Endometrium (tissue), 2 donors: Measurements from ENCODE around the gene ARHGAP33.

Experiments
- FAIRE-seq: peaks from 2 replicates; lab custom pipeline; 2012; peaks lifted over from hg19 to GRCh38; lab: Jason Lieb, UNC
- donor health status: control.
- donor health status: control.

ARHGAP33 gene

GRCh38 chr19:35739275-35740107 is 35.9 kb upstream of the ARHGAP33 start:
- no peak for FAIRE-seq

- no peak for FAIRE-seq
These were observed 35.3 kb upstream of the ARHGAP33 start for GRCh38 chr19:35740108-35740422.

GRCh38 chr19:35740423-35741202 is 34.8 kb upstream of the ARHGAP33 start:
- FAIRE-seq: peak; percentile 64

DNA sequence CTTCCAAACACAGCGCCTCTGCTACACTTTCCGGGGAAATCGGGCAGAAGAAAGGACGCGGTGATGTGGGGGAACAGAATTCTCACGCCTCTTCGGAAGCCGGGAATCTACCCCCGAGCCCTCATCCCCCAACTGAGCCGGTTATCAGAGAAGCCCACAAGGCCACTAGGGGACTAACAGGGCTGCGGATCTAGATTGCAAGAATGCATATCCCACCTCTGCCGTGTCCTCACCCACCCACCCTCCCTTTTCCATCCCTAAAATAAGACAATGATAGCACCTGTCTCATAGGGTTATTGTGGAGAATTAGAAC is 34.2 kb upstream of the ARHGAP33 start:
- FAIRE-seq: no peak

- FAIRE-seq: no peak
These were observed 33.1 kb upstream of the ARHGAP33 start, which contains the start of gene IGFLR1 for GRCh38 chr19:35742121-35742724. TSS of gene IGFLR1 (minus strand) at chr19:35742452. CDS start at chr19:35741180, 1,272 bp downstream.

GRCh38 chr19:35743640-35744429 is 31.5 kb upstream of the ARHGAP33 start:
- no peak for FAIRE-seq

- FAIRE-seq: peak; percentile 90
These were observed 30.7 kb upstream of the ARHGAP33 start for GRCh38 chr19:35744430-35745327.

- peak; percentile 96 for FAIRE-seq
These were observed 29.9 kb upstream of the ARHGAP33 start, which contains the start of the genes PSENEN and U2AF1L4 for GRCh38 chr19:35745328-35746086. TSS of gene PSENEN (plus strand) at chr19:35745651. CDS start at chr19:35745931, 280 bp downstream. TSS of gene U2AF1L4 (minus strand) at chr19:35745418. CDS start at chr19:35745391, 27 bp downstream.

DNA sequence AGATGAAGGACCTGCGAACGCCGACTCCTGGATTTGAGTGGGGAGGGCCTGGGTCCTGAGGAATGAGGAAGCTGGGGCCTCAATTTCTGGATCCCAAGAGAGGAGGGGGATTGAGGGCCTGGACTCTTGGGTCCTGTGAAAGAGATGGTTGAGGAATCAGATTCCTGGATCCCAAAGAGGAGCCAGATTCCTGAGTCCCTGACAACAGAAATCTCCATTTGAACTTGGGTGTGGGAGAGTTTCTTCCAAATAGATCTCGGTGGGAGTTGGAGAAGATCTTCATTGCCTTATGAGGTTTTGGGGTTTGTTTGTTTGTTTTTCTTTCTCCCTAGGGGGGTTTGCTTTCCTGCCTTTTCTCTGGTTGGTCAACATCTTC is 29.3 kb upstream of the ARHGAP33 start:
- FAIRE-seq: no peak

DNA sequence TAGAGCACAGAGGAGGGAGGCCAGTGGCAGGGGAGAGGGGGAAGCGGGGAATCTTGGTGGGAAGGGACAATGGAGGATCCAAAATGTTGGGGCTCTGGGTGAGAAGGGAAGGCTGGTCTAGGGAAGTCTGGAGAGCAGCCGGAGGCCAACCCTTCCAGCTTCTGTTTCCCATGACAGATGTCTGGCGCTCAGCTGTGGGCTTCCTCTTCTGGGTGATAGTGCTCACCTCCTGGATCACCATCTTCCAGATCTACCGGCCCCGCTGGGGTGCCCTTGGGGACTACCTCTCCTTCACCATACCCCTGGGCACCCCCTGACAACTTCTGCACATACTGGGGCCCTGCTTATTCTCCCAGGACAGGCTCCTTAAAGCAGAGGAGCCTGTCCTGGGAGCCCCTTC is 28.8 kb upstream of the ARHGAP33 start:
- no peak for FAIRE-seq

- peak; percentile 98 for FAIRE-seq
These were observed 27.0 kb upstream of the ARHGAP33 start, which contains the start of gene LIN37 for GRCh38 chr19:35748106-35749020. TSS of gene LIN37 (plus strand) at chr19:35748576. CDS start at chr19:35748725, 149 bp downstream.

GRCh38 chr19:35750167-35750566 is 25.2 kb upstream of the ARHGAP33 start:
- no peak for FAIRE-seq

DNA sequence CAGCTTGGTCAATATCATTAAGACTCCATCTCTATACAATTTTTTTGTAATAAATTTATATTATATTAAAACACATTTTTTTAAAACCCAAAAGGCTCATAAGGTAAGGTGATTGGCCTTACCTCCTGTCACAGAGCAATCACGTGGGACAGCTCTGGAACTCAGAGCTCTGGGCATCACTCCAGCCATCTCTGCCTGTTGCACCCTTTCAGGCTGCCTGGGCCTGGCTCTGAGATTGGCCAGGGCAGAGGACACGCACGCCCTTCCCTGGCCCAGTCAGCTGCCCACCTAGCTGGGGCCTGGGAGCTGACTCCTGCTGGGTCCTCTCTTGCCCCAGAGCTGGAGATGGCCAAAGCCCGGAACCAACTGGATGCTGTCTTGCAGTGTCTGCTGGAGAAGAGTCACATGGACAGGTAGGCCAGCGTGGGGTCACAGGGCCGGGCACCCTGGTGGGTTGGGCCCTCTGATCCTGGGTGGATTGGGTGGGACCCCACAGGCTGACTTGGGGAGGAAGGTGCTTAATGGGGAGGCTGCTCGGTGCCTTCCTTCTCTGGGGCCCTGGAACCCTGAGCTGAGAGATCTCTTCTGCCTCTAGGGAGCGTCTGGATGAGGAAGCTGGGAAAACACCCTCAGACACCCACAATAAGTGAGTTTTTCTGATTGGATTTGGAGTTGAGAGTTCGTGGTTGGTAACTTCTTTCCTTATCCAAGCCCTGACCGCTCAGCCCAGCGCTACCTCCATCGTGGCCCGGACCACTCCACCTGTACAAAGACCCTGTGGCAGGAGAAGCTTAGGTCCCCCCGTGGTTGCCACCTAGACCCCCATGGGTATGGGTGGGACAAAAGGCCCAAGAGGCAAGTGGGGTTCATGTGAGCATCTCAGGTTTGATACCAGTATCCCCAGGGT is 23.3 kb upstream of the ARHGAP33 start:
- FAIRE-seq: no peak

- no peak for FAIRE-seq
These were observed 22.5 kb upstream of the ARHGAP33 start for GRCh38 chr19:35752746-35753350.

GRCh38 chr19:35753634-35754369 is 21.6 kb upstream of the ARHGAP33 start:
- no peak for FAIRE-seq

GRCh38 chr19:35754370-35755130 is 20.8 kb upstream of the ARHGAP33 start:
- FAIRE-seq: no peak
